CD14-positive monocyte (primary cell): ENCODE results near the gene ERF. TPM values are rescaled to one million over a fixed set of nuclear protein-coding genes. Genes with fewer than 3 reads are reported as not detected.

ENCODE experiments used
- DNase-seq, 3 donors: peaks; one replicate each; pipeline ENCODE4 v3.0.0-alpha.2; 2011 to 2022
- H2AFZ ChIP-seq: 2 replicates; pipeline ENCODE4 v1.6.0; 2012; ENCODE audit warnings: mild to moderate bottlenecking, low read depth, low read length, inconsistent platforms; ENCODE audit not compliant: insufficient read depth, poor library complexity, severe bottlenecking
- H3K27ac ChIP-seq, 2 donors: 1 replicate in 1 of 2; 2 replicates in 1 of 2; pipeline ENCODE4 v1.5.1; 2012 to 2013; ENCODE audit warnings: low read length in 2 of 2, control low read depth in 1 of 2, inconsistent platforms in 1 of 2, low read depth in 1 of 2, mild to moderate bottlenecking in 1 of 2
- H3K27me3 ChIP-seq, 2 donors: one replicate each; pipeline versions ENCODE4 v1.6.0 to v1.6.1; 2011 to 2013; ENCODE audit warnings: low read length in 2 of 2; ENCODE audit not compliant: control insufficient read depth in 2 of 2, insufficient read depth in 2 of 2
- H3K36me3 ChIP-seq, 2 donors: replicated peaks in 1 of 2; 1 replicate in 1 of 2; 2 replicates in 1 of 2; pipeline versions ENCODE4 v1.5.1 to v1.6.1; 2012 to 2013; ENCODE audit warnings: low read length in 2 of 2, control low read depth in 1 of 2, inconsistent platforms in 1 of 2, mild to moderate bottlenecking in 1 of 2; ENCODE audit not compliant: insufficient read depth in 2 of 2, control insufficient read depth in 1 of 2
- H3K4me1 ChIP-seq, 2 donors: 1 replicate in 1 of 2; 2 replicates in 1 of 2; pipeline versions ENCODE4 v1.5.1 to v1.6.1; 2012 to 2013; ENCODE audit warnings: low read length in 2 of 2, control low read depth in 1 of 2, inconsistent platforms in 1 of 2, mild to moderate bottlenecking in 1 of 2, moderate library complexity in 1 of 2; ENCODE audit not compliant: insufficient read depth in 2 of 2, control insufficient read depth in 1 of 2
- H3K4me2 ChIP-seq: replicated peaks from 2 replicates; pipeline ENCODE3; 2012; ENCODE audit warnings: low read length, moderate library complexity, mild to moderate bottlenecking; ENCODE audit not compliant: poor library complexity, severe bottlenecking; ENCODE audit errors: extremely low read depth
- H3K4me3 ChIP-seq, 3 experiments: fragments of 200-600 bp in 1 of 3; sonication (generic) in 1 of 3; replicated peaks in 1 of 3; 1 replicate in 2 of 3; 2 replicates in 1 of 3; pipeline ENCODE4 v1.5.1; 2011 to 2013; ENCODE audit warnings: low read length in 3 of 3, mild to moderate bottlenecking in 3 of 3, control low read depth in 2 of 3, low read depth in 2 of 3, inconsistent platforms in 1 of 3, moderate library complexity in 1 of 3
- H3K79me2 ChIP-seq: 2 replicates; pipeline ENCODE4 v1.6.0; 2012; ENCODE audit warnings: mild to moderate bottlenecking, control low read depth, inconsistent platforms, low read length, moderate library complexity; ENCODE audit not compliant: insufficient read depth
- H3K9ac ChIP-seq: 2 replicates; pipeline ENCODE4 v1.6.0; 2017; ENCODE audit warnings: low read length, mild to moderate bottlenecking; ENCODE audit not compliant: insufficient read depth, poor library complexity, severe bottlenecking
- H3K9me3 ChIP-seq, 2 donors: replicated peaks in 1 of 2; 1 replicate in 1 of 2; 2 replicates in 1 of 2; pipeline versions ENCODE4 v1.5.1 to v1.6.1; 2012 to 2013; ENCODE audit warnings: low read length in 2 of 2, control low read depth in 1 of 2; ENCODE audit not compliant: control insufficient read depth in 1 of 2, insufficient read depth in 1 of 2
- H4K20me1 ChIP-seq: 2 replicates; pipeline ENCODE4 v1.6.0; 2012; ENCODE audit warnings: mild to moderate bottlenecking, low read length, control low read depth, moderate library complexity; ENCODE audit not compliant: insufficient read depth
- H3K27ac Mint-ChIP-seq, 7 donors: one replicate each; pipeline ENCODE4 v1.8.0; 2020; ENCODE audit warnings: mild to moderate bottlenecking in 7 of 7, mixed read lengths in 7 of 7, moderate library complexity in 6 of 7, inconsistent platforms in 2 of 7
- H3K27me3 Mint-ChIP-seq, 3 donors: one replicate each; pipeline ENCODE4 v1.8.0; 2021 to 2022; ENCODE audit warnings: low read depth in 3 of 3, mild to moderate bottlenecking in 3 of 3, mixed read lengths in 3 of 3, moderate library complexity in 3 of 3, inconsistent platforms in 1 of 3
- H3K36me3 Mint-ChIP-seq, 2 donors: one replicate each; pipeline ENCODE4 v1.8.0; 2020; ENCODE audit warnings: mixed read lengths in 2 of 2, inconsistent platforms in 1 of 2, mild to moderate bottlenecking in 1 of 2
- H3K4me1 Mint-ChIP-seq: one replicate; pipeline ENCODE4 v1.8.0; 2020; ENCODE audit warnings: mild to moderate bottlenecking, mixed read lengths
- H3K4me3 Mint-ChIP-seq, 2 donors: one replicate each; pipeline ENCODE4 v1.8.0; 2020; ENCODE audit warnings: mild to moderate bottlenecking in 2 of 2, mixed read lengths in 2 of 2, moderate library complexity in 1 of 2
- H3K9me3 Mint-ChIP-seq, 7 donors: one replicate each; pipeline ENCODE4 v1.8.0; 2020 to 2022; ENCODE audit warnings: mixed read lengths in 7 of 7, mild to moderate bottlenecking in 6 of 7, moderate library complexity in 6 of 7, inconsistent platforms in 2 of 7
- CTCF ChIP-seq: fragments of 200-600 bp; IDR thresholded peaks from one replicate; pipeline ENCODE4 v1.8.0; 2022; ENCODE audit warnings: antibody characterized with exemption, mild to moderate bottlenecking
- WGBS: methylation state at CpG from one replicate; pipeline ENCODE4 v1.1.5; 2013; ENCODE audit warnings: missing lambda C conversion rate; ENCODE audit not compliant: insufficient coverage; 5-methylcytosine and 5-hydroxymethylcytosine counted together
- intact Hi-C, 2 donors: fragments of 100-400 bp; cut with micrococcal nuclease; formaldehyde crosslinking; loops; one replicate each; pipeline versions ENCODE4 v1.15.0 to v1.15.1; 2023
- polyA plus RNA-seq, 3 donors: library from polyadenylated mRNA; depleted of rRNA in 1 of 3; unstranded in 2 of 3; stranded (reverse) in 1 of 3; fragments of 300-500 nt in 2 of 3; fragments of >200 nt in 1 of 3; fragmentation: Illumina TruSeq in 2 of 3; gene quantifications; 1 replicate in 2 of 3; 2 replicates in 1 of 3; pipeline ENCODE4 v1.2.3, GENCODE V29; 2012 to 2021

Gene ERF
- polyA plus RNA-seq, 3 donors: 2.3 to 42.6 (median 3.4) TPM

DNA sequence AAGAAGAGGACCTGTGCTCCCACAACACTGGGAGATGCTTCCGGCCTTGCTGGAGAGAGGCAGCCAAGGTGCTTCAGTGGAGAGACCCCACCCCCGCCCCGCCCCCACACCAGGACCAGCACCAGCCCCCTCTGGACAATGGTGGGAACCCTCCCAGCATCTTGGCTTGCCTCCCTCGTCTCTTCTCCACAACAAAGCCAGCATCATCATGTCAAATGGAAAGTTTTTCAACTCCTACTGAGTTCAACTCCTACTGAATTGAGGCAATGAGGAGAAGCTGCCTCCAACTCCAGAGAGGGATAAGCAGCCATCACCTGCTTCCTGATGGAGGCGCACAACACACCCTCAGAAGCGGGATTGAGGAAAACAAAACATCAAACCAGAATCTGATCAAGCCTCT, 50.3 kb downstream of the ERF start:
- no peak for DNase-seq
- Histone ChIP-seq H3K9ac (no peak overlapping the region), H2AFZ (no peak overlapping the region), H3K9me3 (no peaks in the 10 kb centered on the region), H3K27ac (peak overlapping the region in 1 of 2 donors; percentile 100), H4K20me1 (peaks cover 30% of the 10 kb centered on the region), H3K4me2 (no peak overlapping the region), H3K36me3 (peaks cover 62 to 83% of the 10 kb centered on the region in 2 donors), H3K4me3 (no peak overlapping the region), H3K79me2 (peaks cover 83% of the 10 kb centered on the region), H3K4me1 (peaks cover 72 to 81% of the 10 kb centered on the region in 2 donors), H3K27me3 (no peaks in the 10 kb centered on the region)
- intact Hi-C loops: loop anchor here in 1 of 2 donors (5.0 kb wide), 1 partner anchor 78 kb away; no protein-coding TSS in a partner anchor
- 100% methylated on average over 3 of the region's 6 CpGs for WGBS
- peaks cover 87 to 92% of the 10 kb centered on the region in 2 donors for H3K36me3 Mint-ChIP-seq
- peaks cover 0 to 5% (median 0%) of the 10 kb centered on the region in 3 donors for H3K27me3 Mint-ChIP-seq
- H3K27ac Mint-ChIP-seq: peak overlapping the region in 4 of 7 donors; percentile 10 to 100 (median 68)
- peaks cover 0 to 3% (median 0%) of the 10 kb centered on the region in 7 donors for H3K9me3 Mint-ChIP-seq
- no peak overlapping the region for H3K4me3 Mint-ChIP-seq
- peaks cover 86% of the 10 kb centered on the region for H3K4me1 Mint-ChIP-seq
- no peak for TF ChIP-seq CTCF

- no peak overlapping the region for H3K4me3 ChIP-seq
- Mint-ChIP-seq H3K4me1 (peaks cover 88% of the 10 kb centered on the region), H3K36me3 (peaks cover 85 to 91% of the 10 kb centered on the region in 2 donors), H3K4me3 (no peak overlapping the region), H3K27me3 (peaks cover 0 to 5% (median 0%) of the 10 kb centered on the region in 3 donors), H3K9me3 (peaks cover 0 to 3% (median 0%) of the 10 kb centered on the region in 7 donors), H3K27ac (peak overlapping the region; percentile 100)
- no peaks in the 10 kb centered on the region for H3K9me3 ChIP-seq
- H3K9ac ChIP-seq: no peak overlapping the region
- H3K27ac ChIP-seq: peak overlapping the region; percentile 100
- DNase-seq: no peak
- no peak overlapping the region for H3K4me2 ChIP-seq
- TF ChIP-seq CTCF: no peak
- peaks cover 79 to 81% of the 10 kb centered on the region in 2 donors for H3K4me1 ChIP-seq
- peaks cover 87% of the 10 kb centered on the region for H3K79me2 ChIP-seq
- H2AFZ ChIP-seq: no peak overlapping the region
- H3K36me3 ChIP-seq: peaks cover 59 to 80% of the 10 kb centered on the region in 2 donors
- H3K27me3 ChIP-seq: no peaks in the 10 kb centered on the region
- peaks cover 22% of the 10 kb centered on the region for H4K20me1 ChIP-seq
- intact Hi-C loops: loop anchor here in 1 of 2 donors (5.0 kb wide), 1 partner anchor 79 kb away; no protein-coding TSS in a partner anchor
- WGBS: 100% methylated on average over 2 of the region's 2 CpGs
Observed at GRCh38 chr19:42203700-42204099, 51.2 kb downstream of the ERF start.
